H1 (cell line): Measurements from ENCODE around the gene PHKG2. TPM values are rescaled to one million over a fixed set of nuclear protein-coding genes. Genes with fewer than 3 reads are reported as not detected.

Experiments
- CTCF ChIA-PET: fragments of 300-600 bp; sonication (Branson Sonifier 250); formaldehyde crosslinking; loops from one replicate; lab custom pipeline; 2021; ENCODE audit not compliant: partially characterized antibody; lab: Charles Lee
- POLR2A ChIA-PET: fragments of 300-600 bp; sonication (Branson Sonifier 250); formaldehyde crosslinking; loops from one replicate; lab custom pipeline; 2021; ENCODE audit warnings: inconsistent platforms; ENCODE audit not compliant: partially characterized antibody; lab: Charles Lee
- DNase-seq, 2 experiments: peaks; one replicate each; pipeline versions ENCODE4 v3.0.0 to v3.0.0-alpha.2; 2010 to 2022; ENCODE audit warnings: low spot score in 2 of 2, low read depth in 1 of 2, mixed read lengths in 1 of 2
- FAIRE-seq: peaks from 2 replicates; lab custom pipeline; 2011; peaks lifted over from hg19 to GRCh38; lab: Jason Lieb, UNC
- H2AFZ ChIP-seq: 2 replicates; pipeline ENCODE4 v1.8.1; 2012; ENCODE audit warnings: low read length, inconsistent platforms
- H2AK5ac ChIP-seq: 2 replicates; pipeline ENCODE4 v1.6.1; 2013; ENCODE audit warnings: low read depth, low read length
- H2BK120ac ChIP-seq: replicated peaks from 2 replicates; pipeline ENCODE3; 2013; ENCODE audit warnings: low read depth, low read length, inconsistent platforms
- H2BK12ac ChIP-seq: 2 replicates; pipeline ENCODE4 v1.6.1; 2013; ENCODE audit warnings: low read depth, low read length
- H2BK15ac ChIP-seq: 2 replicates; pipeline ENCODE4 v1.6.1; 2013; ENCODE audit warnings: low read length
- H2BK20ac ChIP-seq: 2 replicates; pipeline ENCODE4 v1.6.1; 2013; ENCODE audit warnings: low read length
- H2BK5ac ChIP-seq: 2 replicates; pipeline ENCODE4 v1.6.1; 2013; ENCODE audit warnings: low read depth, low read length
- H3K14ac ChIP-seq: 2 replicates; pipeline ENCODE4 v1.6.1; 2013; ENCODE audit warnings: inconsistent platforms; ENCODE audit not compliant: insufficient read length
- H3K18ac ChIP-seq: 2 replicates; pipeline ENCODE4 v1.6.1; 2013; ENCODE audit warnings: low read length; ENCODE audit errors: extremely low read depth
- H3K23ac ChIP-seq: 2 replicates; pipeline ENCODE4 v1.6.1; 2013; ENCODE audit warnings: inconsistent platforms; ENCODE audit not compliant: insufficient read length
- H3K23me2 ChIP-seq: 2 replicates; pipeline ENCODE4 v1.6.1; 2013; ENCODE audit warnings: low read depth, low read length
- H3K27ac ChIP-seq: 2 replicates; pipeline ENCODE4 v1.6.1; 2011; ENCODE audit warnings: low read depth, low read length, inconsistent platforms
- H3K27me3 ChIP-seq, 4 experiments: replicated peaks in 1 of 4; 1 replicate in 1 of 4; 2 replicates in 3 of 4; pipeline versions ENCODE4 v1.6.1 to v1.8.1; 2011 to 2013; ENCODE audit warnings: low read length in 3 of 4, mild to moderate bottlenecking in 3 of 4, inconsistent platforms in 2 of 4, mixed read lengths in 2 of 4, moderate library complexity in 1 of 4; ENCODE audit not compliant: control insufficient read depth in 3 of 4, insufficient read depth in 3 of 4; ENCODE audit errors: extremely low read depth in 1 of 4
- H3K36me3 ChIP-seq, 4 experiments: 2 replicates each; pipeline versions ENCODE4 v1.6.1 to v1.8.1; 2011 to 2013; ENCODE audit warnings: mild to moderate bottlenecking in 4 of 4, low read length in 3 of 4, moderate library complexity in 2 of 4, control low read depth in 1 of 4, inconsistent platforms in 1 of 4; ENCODE audit not compliant: insufficient read depth in 4 of 4, control insufficient read depth in 2 of 4
- H3K4ac ChIP-seq: replicated peaks from 2 replicates; pipeline ENCODE3; 2013; ENCODE audit warnings: low read length, low read depth, mixed read lengths, inconsistent platforms; ENCODE audit not compliant: insufficient read length
- H3K4me1 ChIP-seq, 4 experiments: replicated peaks in 1 of 4; 1 replicate in 1 of 4; 2 replicates in 3 of 4; pipeline versions ENCODE4 v1.6.1 to v1.8.1; 2011 to 2013; ENCODE audit warnings: low read length in 3 of 4, inconsistent platforms in 2 of 4, mixed read lengths in 1 of 4; ENCODE audit not compliant: insufficient read depth in 4 of 4, control insufficient read depth in 3 of 4
- H3K4me2 ChIP-seq, 2 experiments: 2 replicates each; pipeline versions ENCODE4 v1.6.1 to v1.8.1; 2011 to 2013; ENCODE audit warnings: low read depth in 2 of 2, low read length in 2 of 2, control low read depth in 1 of 2, inconsistent platforms in 1 of 2, mild to moderate bottlenecking in 1 of 2; ENCODE audit not compliant: insufficient read depth in 1 of 2
- H3K4me3 ChIP-seq, 4 experiments: fragments of 200-600, 300-600 bp in 1 of 4; sonication (generic), shearing (Covaris generic), sonication (Bioruptor Twin) in 1 of 4; 2 replicates each; pipeline versions ENCODE4 v1.5.1 to v1.8.1; 2011 to 2016; ENCODE audit warnings: low read length in 4 of 4, low read depth in 3 of 4, control low read depth in 2 of 4, inconsistent platforms in 2 of 4, mild to moderate bottlenecking in 2 of 4, mixed read lengths in 1 of 4, moderate library complexity in 1 of 4; ENCODE audit not compliant: insufficient read depth in 2 of 4; ENCODE audit errors: extremely low read depth in 1 of 4
- H3K56ac ChIP-seq: replicated peaks from 2 replicates; pipeline ENCODE3; 2013; ENCODE audit warnings: low read depth, mild to moderate bottlenecking, mixed read lengths, low read length, inconsistent platforms; ENCODE audit not compliant: insufficient read length
- H3K79me1 ChIP-seq: 2 replicates; pipeline ENCODE4 v1.6.1; 2013; ENCODE audit warnings: low read depth, low read length, control low read depth
- H3K79me2 ChIP-seq, 2 experiments: 2 replicates each; pipeline versions ENCODE4 v1.6.1 to v1.8.1; 2012 to 2013; ENCODE audit warnings: low read length in 2 of 2, mild to moderate bottlenecking in 2 of 2, inconsistent platforms in 1 of 2; ENCODE audit not compliant: insufficient read depth in 2 of 2, control insufficient read depth in 1 of 2
- H3K9ac ChIP-seq, 4 experiments: replicated peaks in 1 of 4; 1 replicate in 1 of 4; 2 replicates in 3 of 4; pipeline versions ENCODE4 v1.6.1 to v1.8.1; 2011 to 2013; ENCODE audit warnings: low read depth in 3 of 4, low read length in 3 of 4, control low read depth in 2 of 4, mild to moderate bottlenecking in 2 of 4, moderate library complexity in 2 of 4, inconsistent platforms in 1 of 4; ENCODE audit errors: extremely low read depth in 1 of 4
- H3K9me3 ChIP-seq, 2 experiments: 2 replicates each; pipeline versions ENCODE4 v1.6.1 to v1.8.1; 2012 to 2013; ENCODE audit warnings: mild to moderate bottlenecking in 2 of 2, moderate library complexity in 2 of 2, control low read depth in 1 of 2, inconsistent platforms in 1 of 2, low read depth in 1 of 2, low read length in 1 of 2, mixed read lengths in 1 of 2; ENCODE audit not compliant: insufficient read depth in 2 of 2
- H4K20me1 ChIP-seq, 2 experiments: replicated peaks in 1 of 2; 2 replicates each; pipeline versions ENCODE3 to v1.8.1; 2011 to 2013; ENCODE audit warnings: inconsistent platforms in 2 of 2, low read length in 2 of 2, mild to moderate bottlenecking in 1 of 2; ENCODE audit not compliant: insufficient read depth in 2 of 2, control insufficient read depth in 1 of 2
- H4K5ac ChIP-seq: 2 replicates; pipeline ENCODE4 v1.6.1; 2013; ENCODE audit warnings: low read length, low read depth, mixed read lengths, inconsistent platforms; ENCODE audit not compliant: insufficient read length
- H4K8ac ChIP-seq: 2 replicates; pipeline ENCODE4 v1.8.0; 2013; ENCODE audit warnings: mild to moderate bottlenecking, moderate library complexity, low read length, inconsistent platforms; ENCODE audit not compliant: insufficient read depth; ENCODE audit errors: extremely low read depth
- H4K91ac ChIP-seq: replicated peaks from 2 replicates; pipeline ENCODE3; 2013; ENCODE audit warnings: low read length, mixed read lengths, inconsistent platforms; ENCODE audit not compliant: insufficient read length
- BCL11A ChIP-seq, 2 experiments: IDR thresholded peaks; one replicate each; pipeline ENCODE4 v1.6.1; 2011; ENCODE audit warnings: low read depth in 2 of 2, low read length in 2 of 2, mild to moderate bottlenecking in 2 of 2
- BRCA1 ChIP-seq: IDR thresholded peaks from 2 replicates; pipeline ENCODE4 v1.6.1; 2012; ENCODE audit warnings: low read depth, low read length, improper control_type of control experiment
- CTBP2 ChIP-seq: IDR thresholded peaks from 2 replicates; pipeline ENCODE4 v1.7.0; 2011; ENCODE audit warnings: borderline replicate concordance, mild to moderate bottlenecking, moderate library complexity, mixed read lengths, low read length; ENCODE audit not compliant: insufficient read depth, insufficient read length
- EGR1 ChIP-seq: IDR thresholded peaks from 2 replicates; pipeline ENCODE4 v1.6.1; 2011; ENCODE audit warnings: low read depth, low read length, borderline replicate concordance
- KDM5A ChIP-seq: fragments of 200-600 bp; IDR thresholded peaks from 2 replicates; pipeline ENCODE4 v1.7.1; 2012; ENCODE audit warnings: mild to moderate bottlenecking, low read length, inconsistent platforms, mixed read lengths
- NRF1 ChIP-seq: IDR thresholded peaks from 2 replicates; pipeline ENCODE4 v1.6.1; 2011; ENCODE audit warnings: mild to moderate bottlenecking, low read depth, low read length, improper control_type of control experiment
- POLR2A ChIP-seq, 2 experiments: IDR thresholded peaks; 1 replicate in 1 of 2; 2 replicates in 1 of 2; pipeline ENCODE4 v1.6.1; 2011; ENCODE audit warnings: low read depth in 2 of 2, low read length in 2 of 2, mild to moderate bottlenecking in 2 of 2; ENCODE audit errors: control extremely low read depth in 1 of 2
- POLR2AphosphoS5 ChIP-seq: IDR thresholded peaks from 2 replicates; pipeline ENCODE4 v1.6.1; 2011; ENCODE audit warnings: low read depth, low read length
- RFX5 ChIP-seq: IDR thresholded peaks from 2 replicates; pipeline ENCODE4 v1.6.1; 2011; ENCODE audit warnings: low read depth, low read length, improper control_type of control experiment, borderline replicate concordance
- SIRT6 ChIP-seq: IDR thresholded peaks from one replicate; pipeline ENCODE4 v1.7.1; 2012; ENCODE audit warnings: low read length, inconsistent platforms
- SRF ChIP-seq: IDR thresholded peaks from 2 replicates; pipeline ENCODE4 v1.6.1; 2011; ENCODE audit warnings: mild to moderate bottlenecking, low read depth, low read length, moderate library complexity
- TCF12 ChIP-seq: IDR thresholded peaks from 2 replicates; pipeline ENCODE4 v1.6.1; 2011; ENCODE audit warnings: low read depth, mild to moderate bottlenecking, low read length
- WGBS, 2 experiments: shearing (Covaris generic) in 1 of 2; methylation state at CpG; one replicate each; pipeline versions ENCODE4 v1.1.6 to v1.1.7; 2013 to 2015; ENCODE audit warnings: low lambda C conversion rate in 2 of 2, mixed read lengths in 2 of 2, inconsistent platforms in 1 of 2, low coverage in 1 of 2, missing lambda C conversion rate in 1 of 2; ENCODE audit not compliant: insufficient replicate concordance in 2 of 2, insufficient coverage in 1 of 2, insufficient read length in 1 of 2; ENCODE audit errors: extremely low coverage in 1 of 2, missing lambda C conversion rate in 1 of 2; 5-methylcytosine and 5-hydroxymethylcytosine counted together
- polyA plus RNA-seq, 7 experiments: library from polyadenylated mRNA; depleted of rRNA in 3 of 7; stranded (reverse) in 5 of 7; unstranded in 2 of 7; fragments of >200 nt in 5 of 7; fragments of 200-250 nt in 2 of 7; gene quantifications; 1 replicate in 5 of 7; 2 replicates in 1 of 7; 4 replicates in 1 of 7; pipeline versions ENCODE4 v1.2.1 to v1.2.3, GENCODE V29; 2011 to 2013; ENCODE audit warnings: missing spikeins in 2 of 7, mixed read lengths in 2 of 7
- total RNA-seq: library from RNA; stranded (reverse); fragmentation: NEBNext Ultra II Directional; extraction: Animal tissue kit (Norgen Biotek cat#: 25700); gene quantifications from 2 replicates; pipeline ENCODE4 v1.2.1, GENCODE V29; 2021
- TF ChIP-seq, protein P1 (sequence below), 3 experiments: IDR thresholded peaks; 1 replicate in 2 of 3; 2 replicates in 1 of 3; pipeline versions ENCODE4 v1.5.1 to v1.6.1; 2011; ENCODE audit warnings: low read length in 3 of 3, mild to moderate bottlenecking in 3 of 3, inconsistent platforms in 2 of 3, low read depth in 1 of 3, moderate library complexity in 1 of 3; ENCODE audit not compliant: insufficient read depth in 1 of 3; ENCODE audit errors: control extremely low read depth in 1 of 3

The PHKG2 gene
- total and polyA plus RNA-seq, 2 of the 8 experiments (the other 6 are each of a cell fraction or from before 2014, with no cell fraction given) = 36.0 to 53.4 TPM

DNA sequence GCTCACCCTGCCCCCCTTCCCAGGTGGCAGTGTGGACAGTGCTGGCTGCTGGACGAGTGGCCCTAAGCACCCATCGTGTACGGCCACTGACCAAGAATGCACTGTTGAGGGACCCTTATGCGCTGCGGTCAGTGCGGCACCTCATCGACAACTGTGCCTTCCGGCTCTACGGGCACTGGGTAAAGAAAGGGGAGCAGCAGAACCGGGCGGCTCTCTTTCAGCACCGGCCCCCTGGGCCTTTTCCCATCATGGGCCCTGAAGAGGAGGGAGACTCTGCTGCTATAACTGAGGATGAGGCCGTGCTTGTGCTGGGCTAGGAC is 8.5 kb downstream of the PHKG2 start:
- H3K56ac ChIP-seq = no peak overlapping the region
- no peaks in the 10 kb centered on the region for H3K79me2 ChIP-seq
- H3K4me1 ChIP-seq = peaks cover 0 to 5% (median 2%) of the 10 kb centered on the region in 4 experiments; a peak in 3 of 7 replicates
- no peak for DNase-seq
- no peak overlapping the region for H3K27ac ChIP-seq
- no peak overlapping the region for H2BK120ac ChIP-seq
- H3K27me3 ChIP-seq = no peaks in the 10 kb centered on the region
- peaks cover 8% of the 10 kb centered on the region for H3K23me2 ChIP-seq
- ChIA-PET POLR2A (interaction anchor here (0.7 to 9.0 kb wide), 8 partner anchors 6 to 37 kb away, joined by 3 to 92 read pairs (median 4); partner anchors contain the start of gene PHKG2), CTCF (interaction anchor here (0.7 kb wide), 1 partner anchor 179 kb away, joined by 3 read pairs; no protein-coding TSS in a partner anchor)
- no peak overlapping the region for H2BK12ac ChIP-seq
- 93% methylated on average over 13 of the region's 13 CpGs; no CpG with 5 or more reads in 1 of the 2 experiments for WGBS, 2 experiments
- H2BK5ac ChIP-seq = no peak overlapping the region
- H2AK5ac ChIP-seq = no peak overlapping the region
- H3K23ac ChIP-seq = no peak overlapping the region
- no peak overlapping the region for H3K4me2 ChIP-seq
- peaks cover 3% of the 10 kb centered on the region; the same call in 1 of the 2 replicates for H3K79me1 ChIP-seq
- peaks cover 0 to 10% of the 10 kb centered on the region in 2 experiments for H4K20me1 ChIP-seq
- no peak overlapping the region for H3K4me3 ChIP-seq
- H2BK15ac ChIP-seq = no peak overlapping the region
- no peaks in the 10 kb centered on the region for H3K9me3 ChIP-seq
- H4K91ac ChIP-seq = no peak overlapping the region
- H2BK20ac ChIP-seq = no peak overlapping the region
- H4K8ac ChIP-seq = no peak overlapping the region; the same call in 1 of the 2 replicates
- no peak overlapping the region for H3K14ac ChIP-seq
- H4K5ac ChIP-seq = no peak overlapping the region
- no peak overlapping the region for H2AFZ ChIP-seq
- no peak overlapping the region for H3K4ac ChIP-seq
- no peak overlapping the region for H3K18ac ChIP-seq
- H3K36me3 ChIP-seq = peaks cover 0 to 23% (median 12%) of the 10 kb centered on the region in 4 experiments; a peak in 5 of 8 replicates
- FAIRE-seq = no peak
- H3K9ac ChIP-seq = no peak overlapping the region
- TF ChIP-seq RFX5 = no peak
- TF ChIP-seq SRF = no peak
- TF ChIP-seq TCF12 = no peak
- no peak for TF ChIP-seq NRF1
- no peak for TF ChIP-seq CTBP2
- TF ChIP-seq KDM5A = no peak
- TF ChIP-seq, protein P1, sequence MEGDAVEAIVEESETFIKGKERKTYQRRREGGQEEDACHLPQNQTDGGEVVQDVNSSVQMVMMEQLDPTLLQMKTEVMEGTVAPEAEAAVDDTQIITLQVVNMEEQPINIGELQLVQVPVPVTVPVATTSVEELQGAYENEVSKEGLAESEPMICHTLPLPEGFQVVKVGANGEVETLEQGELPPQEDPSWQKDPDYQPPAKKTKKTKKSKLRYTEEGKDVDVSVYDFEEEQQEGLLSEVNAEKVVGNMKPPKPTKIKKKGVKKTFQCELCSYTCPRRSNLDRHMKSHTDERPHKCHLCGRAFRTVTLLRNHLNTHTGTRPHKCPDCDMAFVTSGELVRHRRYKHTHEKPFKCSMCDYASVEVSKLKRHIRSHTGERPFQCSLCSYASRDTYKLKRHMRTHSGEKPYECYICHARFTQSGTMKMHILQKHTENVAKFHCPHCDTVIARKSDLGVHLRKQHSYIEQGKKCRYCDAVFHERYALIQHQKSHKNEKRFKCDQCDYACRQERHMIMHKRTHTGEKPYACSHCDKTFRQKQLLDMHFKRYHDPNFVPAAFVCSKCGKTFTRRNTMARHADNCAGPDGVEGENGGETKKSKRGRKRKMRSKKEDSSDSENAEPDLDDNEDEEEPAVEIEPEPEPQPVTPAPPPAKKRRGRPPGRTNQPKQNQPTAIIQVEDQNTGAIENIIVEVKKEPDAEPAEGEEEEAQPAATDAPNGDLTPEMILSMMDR (IDR thresholded peaks at IDR 0.05; ENCODE audit: control extremely low read depth in 1 of 3, insufficient read depth in 1 of 3, low read depth in 1 of 3, low read length in 3 of 3) = no peak
- TF ChIP-seq BRCA1 = no peak
- no peak for TF ChIP-seq EGR1
- TF ChIP-seq POLR2AphosphoS5 = no peak; the same call in 1 of the 2 replicates
- no peak for TF ChIP-seq BCL11A (IDR thresholded peaks at IDR 0.05; ENCODE audit: low read depth in 2 of 2, low read length in 2 of 2)
- TF ChIP-seq POLR2A (IDR thresholded peaks at IDR 0.05; ENCODE audit: control extremely low read depth in 1 of 2, low read depth in 2 of 2, low read length in 2 of 2) = no peak
- TF ChIP-seq SIRT6 = no peak
